GM12891 (cell line): Measurements from ENCODE around the gene LY9.

ENCODE experiments used
- POLR2A ChIP-seq: IDR thresholded peaks from 2 replicates; pipeline ENCODE4 v1.6.1; 2011; ENCODE audit warnings: low read depth, low read length, control low read depth
- POLR2AphosphoS5 ChIP-seq: IDR thresholded peaks from 2 replicates; pipeline ENCODE4 v1.6.1; 2011; ENCODE audit warnings: low read depth, low read length, control low read depth

GRCh38 chr1:160810486-160810885 is 14.5 kb downstream of the LY9 start:
- TF ChIP-seq POLR2A: no peak
- no peak for TF ChIP-seq POLR2AphosphoS5
